Loucy (cell line): Measurements from ENCODE around the gene ABHD12B.

Source experiments
- H2AFZ ChIP-seq: fragments of 200-600 bp; sonication (generic); 2 replicates; pipeline ENCODE4 v1.6.0; 2016; ENCODE audit warnings: antibody characterized with exemption, mild to moderate bottlenecking, low read length, moderate library complexity
- H3F3A ChIP-seq: fragments of 200-600 bp; 2 replicates; pipeline ENCODE4 v1.6.0; 2016; ENCODE audit warnings: antibody characterized with exemption, low read depth, mild to moderate bottlenecking
- H3K27me3 ChIP-seq: fragments of 200-600 bp; sonication (generic); 2 replicates; pipeline ENCODE4 v1.6.1; 2014; ENCODE audit warnings: low read length, mild to moderate bottlenecking; ENCODE audit not compliant: insufficient read depth, poor library complexity, severe bottlenecking
- H3K36me3 ChIP-seq: fragments of 200-600 bp; sonication (generic); 2 replicates; pipeline ENCODE4 v1.6.1; 2016; ENCODE audit warnings: low read length; ENCODE audit not compliant: insufficient read depth
- H3K4me1 ChIP-seq: fragments of 200-600 bp; sonication (generic); 2 replicates; pipeline ENCODE4 v1.5.1; 2014; ENCODE audit warnings: low read length, mild to moderate bottlenecking; ENCODE audit not compliant: insufficient read depth, poor library complexity, severe bottlenecking
- H3K4me2 ChIP-seq: fragments of 200-600 bp; sonication (generic); 2 replicates; pipeline ENCODE4 v1.6.0; 2014; ENCODE audit warnings: antibody characterized with exemption, low read length, low read depth, mild to moderate bottlenecking; ENCODE audit not compliant: poor library complexity, severe bottlenecking
- H3K4me3 ChIP-seq: fragments of 200-600 bp; sonication (generic); 2 replicates; pipeline ENCODE4 v1.5.1; 2014; ENCODE audit warnings: low read length, mild to moderate bottlenecking, mixed read lengths; ENCODE audit not compliant: poor library complexity, severe bottlenecking
- H3K79me2 ChIP-seq: fragments of 200-600 bp; sonication (generic); 2 replicates; pipeline ENCODE4 v1.6.1; 2014; ENCODE audit warnings: low read length; ENCODE audit not compliant: insufficient read depth
- H3K9ac ChIP-seq: fragments of 200-600 bp; sonication (generic); 2 replicates; pipeline ENCODE4 v1.6.0; 2014; ENCODE audit warnings: mild to moderate bottlenecking, low read depth, low read length, moderate library complexity; ENCODE audit not compliant: poor library complexity, severe bottlenecking
- H3K9me2 ChIP-seq: fragments of 200-600 bp; sonication (generic); replicated peaks from 2 replicates; pipeline ENCODE4 v1.6.1; 2016; ENCODE audit warnings: low read depth, low read length, mixed read lengths
- H3K9me3 ChIP-seq: fragments of 200-600 bp; sonication (generic); 2 replicates; pipeline ENCODE4 v1.6.1; 2014; ENCODE audit warnings: mild to moderate bottlenecking, antibody characterized with exemption, low read length, low read depth; ENCODE audit not compliant: insufficient read depth
- H4K20me1 ChIP-seq: fragments of 200-600 bp; sonication (generic); 2 replicates; pipeline ENCODE4 v1.6.0; 2014; ENCODE audit warnings: antibody characterized with exemption, low read length, mild to moderate bottlenecking; ENCODE audit not compliant: insufficient read depth, poor library complexity, severe bottlenecking
- EZH2phosphoT487 ChIP-seq: fragments of 200-600 bp; IDR thresholded peaks from 2 replicates; pipeline ENCODE4 v1.6.1; 2018; ENCODE audit warnings: antibody characterized with exemption, mild to moderate bottlenecking, moderate library complexity, borderline replicate concordance
- TF ChIP-seq, protein P1 (sequence below): fragments of 200-600 bp; sonication (generic); conservative IDR thresholded peaks from 2 replicates; pipeline ENCODE4 v1.5.1; 2014; ENCODE audit warnings: mild to moderate bottlenecking, antibody characterized with exemption, low read length

The ABHD12B gene

DNA sequence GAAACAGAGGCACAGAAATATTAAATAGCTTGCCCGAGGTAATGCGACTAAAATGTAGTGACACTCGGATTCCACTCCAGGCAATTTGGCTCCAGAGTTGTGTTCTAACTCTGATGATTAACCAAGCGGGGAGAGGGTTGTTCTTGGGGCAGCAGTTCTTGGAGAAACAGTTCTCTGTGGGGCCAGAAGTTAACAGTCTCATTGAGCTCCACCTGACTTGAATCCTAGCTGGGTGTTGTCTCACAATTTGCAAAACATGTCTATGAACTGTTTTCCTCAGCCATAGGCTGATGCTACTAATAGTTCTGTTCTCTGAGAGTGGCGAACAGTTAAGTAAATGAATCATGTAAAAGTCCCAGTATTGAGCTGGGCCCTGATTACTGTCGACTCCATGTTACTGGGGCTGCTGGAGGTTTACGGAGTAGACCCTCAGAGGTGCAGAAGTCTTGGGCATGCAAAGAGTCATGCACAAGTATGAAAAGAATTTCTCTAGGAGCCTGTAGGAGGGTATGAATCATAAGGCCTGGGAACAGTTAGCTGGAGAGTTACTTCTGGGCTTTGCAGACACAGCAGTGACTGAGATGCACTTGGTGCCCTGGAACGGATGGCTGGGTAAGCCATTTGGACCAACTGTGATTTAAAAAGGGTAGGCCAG lies 25.5 kb upstream of the ABHD12B start:
- no peak overlapping the region for H3K4me2 ChIP-seq
- no peaks in the 10 kb centered on the region for H3K36me3 ChIP-seq
- H3K4me3 ChIP-seq = no peak overlapping the region
- H3K27me3 ChIP-seq = no peaks in the 10 kb centered on the region
- H3K9ac ChIP-seq = no peak overlapping the region
- H3F3A ChIP-seq = no peaks in the 10 kb centered on the region
- H3K4me1 ChIP-seq = peaks cover 5% of the 10 kb centered on the region
- H2AFZ ChIP-seq = no peak overlapping the region
- TF ChIP-seq, protein P1, sequence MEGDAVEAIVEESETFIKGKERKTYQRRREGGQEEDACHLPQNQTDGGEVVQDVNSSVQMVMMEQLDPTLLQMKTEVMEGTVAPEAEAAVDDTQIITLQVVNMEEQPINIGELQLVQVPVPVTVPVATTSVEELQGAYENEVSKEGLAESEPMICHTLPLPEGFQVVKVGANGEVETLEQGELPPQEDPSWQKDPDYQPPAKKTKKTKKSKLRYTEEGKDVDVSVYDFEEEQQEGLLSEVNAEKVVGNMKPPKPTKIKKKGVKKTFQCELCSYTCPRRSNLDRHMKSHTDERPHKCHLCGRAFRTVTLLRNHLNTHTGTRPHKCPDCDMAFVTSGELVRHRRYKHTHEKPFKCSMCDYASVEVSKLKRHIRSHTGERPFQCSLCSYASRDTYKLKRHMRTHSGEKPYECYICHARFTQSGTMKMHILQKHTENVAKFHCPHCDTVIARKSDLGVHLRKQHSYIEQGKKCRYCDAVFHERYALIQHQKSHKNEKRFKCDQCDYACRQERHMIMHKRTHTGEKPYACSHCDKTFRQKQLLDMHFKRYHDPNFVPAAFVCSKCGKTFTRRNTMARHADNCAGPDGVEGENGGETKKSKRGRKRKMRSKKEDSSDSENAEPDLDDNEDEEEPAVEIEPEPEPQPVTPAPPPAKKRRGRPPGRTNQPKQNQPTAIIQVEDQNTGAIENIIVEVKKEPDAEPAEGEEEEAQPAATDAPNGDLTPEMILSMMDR = no peak
- TF ChIP-seq EZH2phosphoT487 = no peak
- H3K9me3 ChIP-seq = no peaks in the 10 kb centered on the region
- H4K20me1 ChIP-seq = no peaks in the 10 kb centered on the region
- no peaks in the 10 kb centered on the region for H3K9me2 ChIP-seq
- no peaks in the 10 kb centered on the region for H3K79me2 ChIP-seq

- no peaks in the 10 kb centered on the region for H3K9me3 ChIP-seq
- H3K4me2 ChIP-seq = peak overlapping the region; percentile 33
- TF ChIP-seq, protein P1 = no peak
- no peak for TF ChIP-seq EZH2phosphoT487
- no peaks in the 10 kb centered on the region for H3K79me2 ChIP-seq
- peak overlapping the region; percentile 5 for H3K4me3 ChIP-seq
- H3K9me2 ChIP-seq = no peaks in the 10 kb centered on the region
- H3F3A ChIP-seq = 0 out of 2 replicates have a peak, but pooled peaks cover 3% of the 10 kb centered on the region
- no peaks in the 10 kb centered on the region for H3K36me3 ChIP-seq
- H3K4me1 ChIP-seq = peaks cover 28% of the 10 kb centered on the region
- peak overlapping the region; percentile 6 for H2AFZ ChIP-seq
- no peaks in the 10 kb centered on the region for H4K20me1 ChIP-seq
- H3K9ac ChIP-seq = peak overlapping the region; percentile 53
- no peaks in the 10 kb centered on the region for H3K27me3 ChIP-seq
Measured at GRCh38 chr14:50853891-50854290, 18.0 kb upstream of the ABHD12B start.

DNA sequence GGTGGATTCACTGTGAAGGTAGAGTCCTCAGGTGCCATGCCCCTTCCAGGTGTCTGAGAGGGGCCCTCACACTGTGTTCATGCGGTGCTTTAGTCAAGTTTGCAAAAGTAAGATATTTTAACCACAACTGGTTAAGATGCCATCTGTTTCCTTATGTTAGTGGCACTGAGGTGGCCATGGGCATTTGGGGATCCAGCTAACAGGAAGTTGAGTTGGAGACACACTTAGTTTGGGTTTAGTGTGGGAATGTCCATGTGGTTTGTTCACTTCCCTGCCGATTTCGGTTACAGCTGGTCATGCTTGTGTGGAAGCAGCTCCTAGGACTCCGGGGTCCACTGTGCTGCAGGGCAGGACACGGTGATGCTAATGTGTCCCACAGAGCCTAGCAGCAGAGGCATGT lies 17.3 kb upstream of the ABHD12B start:
- H3K4me2 ChIP-seq = peak overlapping the region; percentile 33
- H2AFZ ChIP-seq = peak overlapping the region; percentile 6
- no peaks in the 10 kb centered on the region for H3K27me3 ChIP-seq
- H4K20me1 ChIP-seq = no peaks in the 10 kb centered on the region
- H3K36me3 ChIP-seq = no peaks in the 10 kb centered on the region
- peak overlapping the region; percentile 53 for H3K9ac ChIP-seq
- no peaks in the 10 kb centered on the region for H3K9me2 ChIP-seq
- H3K9me3 ChIP-seq = no peaks in the 10 kb centered on the region
- H3K79me2 ChIP-seq = no peaks in the 10 kb centered on the region
- H3K4me1 ChIP-seq = peaks cover 34% of the 10 kb centered on the region
- TF ChIP-seq EZH2phosphoT487 = no peak
- TF ChIP-seq, protein P1 = no peak
- H3K4me3 ChIP-seq = peak overlapping the region; percentile 10
- 0 out of 2 replicates have a peak, but pooled peaks cover 3% of the 10 kb centered on the region for H3F3A ChIP-seq
